ENCODE results near the gene IL23R.

DNA sequence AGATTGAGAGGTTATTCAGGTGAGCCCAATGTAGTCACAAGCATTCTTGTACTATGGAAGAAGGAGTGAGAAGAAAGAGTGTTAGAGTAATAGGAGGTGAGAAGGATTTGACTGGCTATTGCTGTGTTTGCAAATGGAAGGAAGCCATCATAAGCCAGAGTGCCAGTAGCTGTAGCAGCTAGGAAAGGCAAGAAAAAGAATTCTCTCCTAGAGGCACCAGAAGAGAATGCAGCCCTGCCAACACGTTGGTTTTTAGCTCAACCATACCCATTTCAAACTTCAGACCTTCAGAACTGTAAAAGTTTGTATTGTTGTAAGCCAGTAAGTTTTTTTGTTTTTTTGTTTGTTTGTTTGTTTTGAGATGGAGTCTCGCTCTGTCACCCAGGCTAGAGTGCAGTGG is 132.5 kb downstream of the IL23R start:
- TF ChIP-seq, protein P1, sequence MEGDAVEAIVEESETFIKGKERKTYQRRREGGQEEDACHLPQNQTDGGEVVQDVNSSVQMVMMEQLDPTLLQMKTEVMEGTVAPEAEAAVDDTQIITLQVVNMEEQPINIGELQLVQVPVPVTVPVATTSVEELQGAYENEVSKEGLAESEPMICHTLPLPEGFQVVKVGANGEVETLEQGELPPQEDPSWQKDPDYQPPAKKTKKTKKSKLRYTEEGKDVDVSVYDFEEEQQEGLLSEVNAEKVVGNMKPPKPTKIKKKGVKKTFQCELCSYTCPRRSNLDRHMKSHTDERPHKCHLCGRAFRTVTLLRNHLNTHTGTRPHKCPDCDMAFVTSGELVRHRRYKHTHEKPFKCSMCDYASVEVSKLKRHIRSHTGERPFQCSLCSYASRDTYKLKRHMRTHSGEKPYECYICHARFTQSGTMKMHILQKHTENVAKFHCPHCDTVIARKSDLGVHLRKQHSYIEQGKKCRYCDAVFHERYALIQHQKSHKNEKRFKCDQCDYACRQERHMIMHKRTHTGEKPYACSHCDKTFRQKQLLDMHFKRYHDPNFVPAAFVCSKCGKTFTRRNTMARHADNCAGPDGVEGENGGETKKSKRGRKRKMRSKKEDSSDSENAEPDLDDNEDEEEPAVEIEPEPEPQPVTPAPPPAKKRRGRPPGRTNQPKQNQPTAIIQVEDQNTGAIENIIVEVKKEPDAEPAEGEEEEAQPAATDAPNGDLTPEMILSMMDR (IDR thresholded peaks at IDR 0.05): no peak
- no peak for TF ChIP-seq POLR2AphosphoS5 (IDR thresholded peaks at IDR 0.05; ENCODE audit: low read depth, low read length)
